ENCODE data around the gene BMP5.

BMP5 gene

DNA sequence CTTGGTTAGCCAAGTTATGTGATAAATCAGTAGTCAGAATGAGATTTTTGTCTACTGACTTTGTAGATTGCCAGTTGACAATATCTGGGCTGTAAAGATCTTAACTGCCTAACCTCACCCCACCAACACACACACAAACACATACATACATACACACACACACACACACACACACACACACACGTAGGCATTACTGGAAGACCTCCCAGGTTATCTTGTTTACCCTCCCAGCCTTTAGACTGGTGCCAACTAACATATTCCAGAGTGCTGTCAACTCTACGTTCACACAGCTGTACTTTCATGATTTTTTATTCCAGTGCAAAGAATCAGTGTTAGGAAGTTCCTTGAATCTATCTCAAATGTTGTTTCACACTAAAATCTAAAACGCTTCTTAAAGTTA lies 38.9 kb downstream of the BMP5 start:
- TF ChIP-seq CTCF (IDR thresholded peaks at IDR 0.05) = no peak

- TF ChIP-seq CTCF (IDR thresholded peaks at IDR 0.05) = no peak
Observed at GRCh38 chr6:55835220-55835619, 40.2 kb downstream of the BMP5 start.

- no peak for TF ChIP-seq CTCF (IDR thresholded peaks at IDR 0.05)
Observed at GRCh38 chr6:55833284-55833683, 42.1 kb downstream of the BMP5 start.

DNA sequence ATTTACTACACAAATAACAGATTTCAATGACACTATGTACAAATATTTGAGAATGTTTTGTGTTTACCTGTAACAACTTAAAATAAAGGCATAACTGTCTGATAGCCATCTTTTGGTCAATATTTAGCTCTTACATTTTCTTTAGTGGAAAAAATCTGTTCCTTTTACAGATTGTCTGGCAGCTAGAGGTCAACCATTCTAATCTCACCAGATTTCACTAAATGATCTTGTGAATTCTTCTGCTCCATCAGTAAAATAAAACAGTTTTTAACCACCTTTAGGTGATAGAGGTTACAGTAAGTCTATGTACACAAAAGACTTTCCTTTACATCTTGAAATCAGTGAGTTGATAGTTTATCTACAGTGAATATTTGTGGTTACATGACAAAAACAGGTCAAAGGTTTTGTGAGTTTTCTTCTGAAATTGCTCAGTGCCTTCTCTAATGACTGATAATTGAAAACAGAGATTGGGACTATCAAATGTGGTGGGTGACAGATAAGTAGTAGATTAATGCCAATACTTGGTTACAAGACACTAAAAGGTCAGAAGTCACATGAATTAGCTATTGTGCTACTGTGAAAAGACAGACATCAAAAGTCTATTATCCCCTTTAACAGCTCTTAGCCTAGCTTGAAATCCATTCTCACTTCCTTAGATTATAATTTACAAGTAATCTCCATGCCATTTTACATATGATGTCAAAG lies 47.4 kb downstream of the BMP5 start:
- no peak for TF ChIP-seq CTCF (IDR thresholded peaks at IDR 0.05)

GRCh38 chr6:55826941-55827340 lies 48.4 kb downstream of the BMP5 start:
- TF ChIP-seq CTCF (IDR thresholded peaks at IDR 0.05) = no peak

DNA sequence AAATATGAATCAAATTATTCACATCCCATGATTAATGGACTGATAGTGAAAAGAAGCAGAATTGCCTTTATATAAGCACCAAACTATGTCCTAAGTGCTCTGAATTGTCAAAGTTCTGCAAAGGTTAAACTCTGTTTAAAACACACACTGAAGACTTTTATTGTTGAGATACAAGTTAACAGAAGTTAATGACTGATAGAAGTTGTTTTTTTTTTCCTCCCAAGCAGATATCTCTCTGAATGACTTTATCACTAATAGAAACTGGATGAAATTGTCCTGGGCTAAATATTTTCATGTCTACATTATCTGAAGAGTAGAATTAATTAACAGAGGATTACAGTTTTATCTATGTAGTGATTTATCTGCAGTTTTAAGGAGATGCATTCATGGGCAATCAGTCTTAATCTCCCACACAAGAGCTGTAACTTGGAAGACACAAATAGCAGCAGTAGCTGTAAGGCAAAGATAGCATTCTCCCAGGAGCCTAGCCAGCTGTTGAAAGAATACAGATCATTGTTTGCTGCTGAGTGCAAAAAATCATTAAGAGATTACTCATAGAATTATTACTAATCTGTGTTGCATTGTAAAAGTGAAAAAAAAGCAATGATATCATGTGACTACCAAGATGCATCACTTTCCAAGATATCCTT lies 49.9 kb downstream of the BMP5 start:
- no peak for TF ChIP-seq CTCF (IDR thresholded peaks at IDR 0.05)

GRCh38 chr6:55822815-55823214 lies 52.6 kb downstream of the BMP5 start:
- no peak for TF ChIP-seq CTCF (IDR thresholded peaks at IDR 0.05)

All from LNCAP (cell line).